ENCODE results near the gene SYNRG.

DNA sequence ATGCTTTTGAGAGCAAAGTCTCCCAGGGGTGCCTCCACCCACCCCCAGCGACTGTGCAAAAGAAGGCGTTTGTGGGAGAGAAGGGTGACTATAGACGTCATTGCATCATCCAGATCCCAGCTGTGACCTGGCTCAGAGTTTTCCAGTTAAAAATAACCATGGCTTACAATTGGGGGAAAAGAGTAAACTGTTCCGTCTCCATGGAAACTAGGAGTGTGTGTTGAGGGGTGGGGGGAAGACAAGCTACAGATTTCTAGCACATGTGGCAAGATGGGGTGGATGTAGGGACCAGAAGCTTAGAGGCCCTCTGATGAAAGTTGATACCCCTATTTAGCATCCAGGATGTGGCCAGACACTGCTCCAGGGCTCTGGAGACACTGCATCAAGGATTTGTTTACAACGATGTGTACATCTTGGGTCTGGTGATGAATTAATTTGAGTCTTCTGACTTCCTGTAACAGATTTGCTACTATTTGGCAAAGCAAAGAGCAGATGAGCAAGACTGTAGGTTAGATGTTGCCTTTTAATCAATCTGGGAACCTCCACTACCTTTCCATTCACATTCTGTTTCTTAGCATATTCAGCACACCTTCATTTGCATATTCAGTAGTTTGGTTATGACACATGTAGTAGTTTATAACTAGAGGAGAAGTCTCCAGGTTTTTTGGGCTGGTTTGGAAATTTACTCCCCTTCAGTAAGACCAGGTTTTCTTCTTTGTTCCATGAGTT is 125.7 kb downstream of the SYNRG start:
- TF ChIP-seq POLR2A (IDR thresholded peaks at IDR 0.05; ENCODE audit: low read length) (no peak), ELK1 (IDR thresholded peaks at IDR 0.05; ENCODE audit: low read depth, low read length) (no peak), CBX2 (IDR thresholded peaks at IDR 0.05; ENCODE audit: borderline replicate concordance, low read depth) (no peak), USF2 (IDR thresholded peaks at IDR 0.05) (no peak), ATOH8 (CRISPR knock-in tag; IDR thresholded peaks at IDR 0.05; ENCODE audit: low read depth) (no peak), PHF8 (IDR thresholded peaks at IDR 0.05; ENCODE audit: borderline replicate concordance, low read depth) (no peak), CHD4 (IDR thresholded peaks at IDR 0.05; ENCODE audit: borderline replicate concordance) (no peak), SMC3 (IDR thresholded peaks at IDR 0.05) (no peak), JUN (IDR thresholded peaks at IDR 0.05) (no peak), RNF2 (IDR thresholded peaks at IDR 0.05; ENCODE audit: borderline replicate concordance, low read depth) (no peak), NR3C1 (IDR thresholded peaks at IDR 0.05) (no peak), ZFP36 (IDR thresholded peaks at IDR 0.05; ENCODE audit: borderline replicate concordance, partially characterized antibody) (no peak)
- TF ChIP-seq, protein P1, sequence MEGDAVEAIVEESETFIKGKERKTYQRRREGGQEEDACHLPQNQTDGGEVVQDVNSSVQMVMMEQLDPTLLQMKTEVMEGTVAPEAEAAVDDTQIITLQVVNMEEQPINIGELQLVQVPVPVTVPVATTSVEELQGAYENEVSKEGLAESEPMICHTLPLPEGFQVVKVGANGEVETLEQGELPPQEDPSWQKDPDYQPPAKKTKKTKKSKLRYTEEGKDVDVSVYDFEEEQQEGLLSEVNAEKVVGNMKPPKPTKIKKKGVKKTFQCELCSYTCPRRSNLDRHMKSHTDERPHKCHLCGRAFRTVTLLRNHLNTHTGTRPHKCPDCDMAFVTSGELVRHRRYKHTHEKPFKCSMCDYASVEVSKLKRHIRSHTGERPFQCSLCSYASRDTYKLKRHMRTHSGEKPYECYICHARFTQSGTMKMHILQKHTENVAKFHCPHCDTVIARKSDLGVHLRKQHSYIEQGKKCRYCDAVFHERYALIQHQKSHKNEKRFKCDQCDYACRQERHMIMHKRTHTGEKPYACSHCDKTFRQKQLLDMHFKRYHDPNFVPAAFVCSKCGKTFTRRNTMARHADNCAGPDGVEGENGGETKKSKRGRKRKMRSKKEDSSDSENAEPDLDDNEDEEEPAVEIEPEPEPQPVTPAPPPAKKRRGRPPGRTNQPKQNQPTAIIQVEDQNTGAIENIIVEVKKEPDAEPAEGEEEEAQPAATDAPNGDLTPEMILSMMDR (IDR thresholded peaks at IDR 0.05): no peak
- TF ChIP-seq, protein P2, sequence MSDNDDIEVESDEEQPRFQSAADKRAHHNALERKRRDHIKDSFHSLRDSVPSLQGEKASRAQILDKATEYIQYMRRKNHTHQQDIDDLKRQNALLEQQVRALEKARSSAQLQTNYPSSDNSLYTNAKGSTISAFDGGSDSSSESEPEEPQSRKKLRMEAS (IDR thresholded peaks at IDR 0.05): no peak

Data from A549 (cell line).